GM23248 (cell line): Measurements from ENCODE around the gene PLEKHS1.

Experiments
- EZH2 ChIP-seq: fragments of 200-600 bp; sonication (generic); IDR thresholded peaks from 2 replicates; pipeline ENCODE4 v1.6.1; 2018; ENCODE audit warnings: antibody characterized with exemption, mild to moderate bottlenecking; ENCODE audit not compliant: insufficient read depth, poor library complexity, severe bottlenecking
- EZH2phosphoT487 ChIP-seq: fragments of 200-600 bp; sonication (generic); IDR thresholded peaks from 2 replicates; pipeline ENCODE4 v1.6.1; 2018; ENCODE audit warnings: antibody characterized with exemption, moderate library complexity, mild to moderate bottlenecking, low read depth; ENCODE audit not compliant: insufficient read depth

- TF ChIP-seq EZH2 (no peak), EZH2phosphoT487 (no peak)
These were observed 15.7 kb downstream of the PLEKHS1 start for GRCh38 chr10:113767222-113767621.
